ENCODE measurements around the gene CAPG.
"Not testable (repeated sequence)": the region's sequence is repeated elsewhere in the genome, so short reads cannot be mapped to it uniquely, and the experiment has no call there.

The CAPG gene

DNA sequence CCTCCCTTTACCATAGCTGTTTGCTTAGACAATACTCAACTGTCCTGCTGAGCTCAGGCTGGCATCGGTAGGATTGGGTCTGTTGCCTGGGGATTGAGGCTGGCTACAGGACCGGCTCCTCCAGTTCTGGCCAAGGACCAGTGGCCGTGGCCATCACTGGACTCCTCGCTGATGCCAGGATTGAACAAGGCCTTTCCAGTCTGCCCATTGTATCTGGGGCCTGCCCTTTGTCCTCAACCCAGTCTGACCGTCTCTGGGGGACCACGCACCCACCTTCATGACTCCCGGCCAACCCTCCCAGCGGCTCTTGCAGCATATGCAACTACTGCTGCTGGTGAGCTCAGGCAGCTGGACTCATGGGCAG is 37.0 kb upstream of the CAPG start:
- H3K4me3 ChIP-seq (ENCODE audit: low read length in 2 of 2), result no peak overlapping the region
- H3K27ac ChIP-seq (ENCODE audit: low read length), result no peak overlapping the region
- no peaks in the 10 kb centered on the region for H3K9me3 ChIP-seq (ENCODE audit: control insufficient read depth in 2 of 2, low read length in 2 of 2)
- H3K9ac ChIP-seq (ENCODE audit: low read length in 2 of 2), result no peak overlapping the region
- peaks cover 10% of the 10 kb centered on the region for H3K4me1 ChIP-seq (ENCODE audit: control insufficient read depth, insufficient read depth, low read length)
- H3K27me3 ChIP-seq (ENCODE audit: control insufficient read depth in 1 of 2, insufficient read depth in 2 of 2, low read length in 2 of 2), result no peaks in the 10 kb centered on the region
- H3K36me3 ChIP-seq (ENCODE audit: control insufficient read depth in 2 of 2, insufficient read depth in 2 of 2, low read length in 2 of 2), result no peaks in the 10 kb centered on the region

DNA sequence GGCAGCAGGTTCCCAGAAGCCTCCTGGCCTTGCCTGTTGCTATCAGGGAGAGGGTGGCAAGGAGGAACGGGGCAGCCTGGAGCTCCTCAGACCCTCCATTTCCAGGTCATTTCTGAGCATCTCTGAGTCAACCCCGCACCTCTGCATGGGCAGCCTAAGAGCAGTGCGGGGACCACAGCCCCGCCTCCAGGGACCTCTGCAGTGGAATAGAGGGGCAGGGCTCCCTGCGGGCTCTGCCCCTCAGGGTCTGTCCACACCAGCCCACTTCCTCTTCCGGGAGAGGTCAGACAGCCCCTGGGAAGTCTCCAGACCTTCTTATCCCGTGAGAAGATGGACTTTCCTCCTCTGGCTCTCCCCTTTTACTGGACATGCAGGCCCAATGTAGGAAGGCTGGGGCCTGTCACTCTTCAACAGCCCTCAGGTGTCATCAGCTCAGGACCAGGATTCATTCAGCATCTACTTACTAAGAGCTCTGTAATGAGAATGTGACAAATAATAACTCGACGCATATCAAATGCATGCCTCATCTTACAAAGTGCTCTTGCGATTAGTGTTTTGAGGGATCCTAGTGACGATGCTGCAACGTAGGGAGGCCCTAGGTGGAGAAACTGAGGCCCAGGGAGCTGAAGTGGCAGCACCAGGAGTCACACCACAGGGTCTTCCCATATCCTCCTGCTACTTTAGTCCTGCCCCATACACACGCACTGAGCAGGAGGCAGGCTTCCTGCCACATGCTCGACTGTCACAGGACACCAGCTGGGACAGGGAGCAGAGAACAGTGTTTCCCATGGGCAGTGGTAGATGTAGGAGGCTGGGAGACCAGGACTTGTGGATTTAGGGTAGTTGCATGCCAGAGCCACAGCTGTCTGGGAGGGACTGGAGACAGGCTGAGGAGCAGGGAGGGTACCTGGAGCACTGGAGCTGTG is 36.4 kb upstream of the CAPG start:
- Histone ChIP-seq H3K27me3 (ENCODE audit: control insufficient read depth in 1 of 2, insufficient read depth in 2 of 2, low read length in 2 of 2) (no peaks in the 10 kb centered on the region), H3K27ac (ENCODE audit: low read length) (peak overlapping the region; percentile 73), H3K4me1 (ENCODE audit: control insufficient read depth, insufficient read depth, low read length) (peaks cover 10% of the 10 kb centered on the region), H3K9me3 (ENCODE audit: control insufficient read depth in 2 of 2, low read length in 2 of 2) (no peaks in the 10 kb centered on the region), H3K36me3 (ENCODE audit: control insufficient read depth in 2 of 2, insufficient read depth in 2 of 2, low read length in 2 of 2) (no peaks in the 10 kb centered on the region), H3K4me3 (ENCODE audit: low read length in 2 of 2) (no peak overlapping the region), H3K9ac (ENCODE audit: low read length in 2 of 2) (peak overlapping the region; percentile 13 to 58)

DNA sequence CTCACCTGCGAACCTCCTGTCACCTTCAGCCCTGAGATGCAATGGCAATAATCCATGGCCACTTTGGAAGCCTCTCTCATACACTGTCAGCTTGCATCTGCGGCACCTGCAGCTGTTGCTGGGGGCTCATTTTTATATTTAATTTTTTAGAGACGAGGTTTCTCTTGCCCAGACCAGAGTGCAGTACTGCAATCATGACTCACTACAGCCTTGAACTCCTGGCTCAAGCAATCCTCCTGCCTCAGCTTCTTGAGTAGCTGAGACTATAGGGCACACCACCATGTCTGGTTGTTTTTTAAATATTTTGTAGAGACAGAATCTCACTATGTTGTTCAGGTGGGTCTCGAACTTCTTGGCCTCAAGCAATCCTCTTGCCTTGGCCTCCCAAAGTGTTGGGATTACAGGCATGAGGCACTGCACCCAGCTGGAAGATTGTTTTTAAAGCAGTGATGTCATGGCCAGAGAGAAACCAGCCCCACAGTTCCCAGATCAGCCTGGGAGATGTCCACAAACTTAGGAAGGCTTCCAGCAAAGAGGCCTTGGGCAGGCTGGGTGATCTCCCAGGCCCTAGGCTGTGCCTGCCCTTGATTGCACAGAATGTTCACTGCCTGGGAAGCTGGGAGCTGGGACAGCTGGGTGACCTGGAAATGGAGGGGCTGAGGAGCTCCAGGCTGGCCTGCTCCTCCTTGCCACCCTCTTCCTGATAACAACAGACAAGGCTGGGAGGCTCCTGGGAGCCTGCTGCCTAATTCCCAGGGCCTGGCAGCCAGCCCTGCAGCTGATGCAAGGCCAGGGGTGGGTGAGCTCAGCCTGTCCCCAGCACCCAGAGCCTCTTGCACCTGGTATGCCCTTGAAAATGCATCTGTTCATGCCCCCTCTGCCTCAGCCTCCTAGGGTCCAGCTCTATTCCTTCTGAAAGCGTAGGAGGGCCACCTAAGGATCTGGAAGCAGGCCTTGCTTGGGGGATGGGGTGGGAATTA is 35.4 kb upstream of the CAPG start:
- no peaks in the 10 kb centered on the region for H3K9me3 ChIP-seq (ENCODE audit: control insufficient read depth in 2 of 2, low read length in 2 of 2)
- H3K27me3 ChIP-seq (ENCODE audit: control insufficient read depth in 1 of 2, insufficient read depth in 2 of 2, low read length in 2 of 2), result no peaks in the 10 kb centered on the region
- H3K4me1 ChIP-seq (ENCODE audit: control insufficient read depth, insufficient read depth, low read length), result peaks cover 10% of the 10 kb centered on the region
- H3K9ac ChIP-seq (ENCODE audit: low read length in 2 of 2), result peak overlapping the region; percentile 13 to 58
- no peaks in the 10 kb centered on the region for H3K36me3 ChIP-seq (ENCODE audit: control insufficient read depth in 2 of 2, insufficient read depth in 2 of 2, low read length in 2 of 2)
- peak overlapping the region; percentile 73 for H3K27ac ChIP-seq (ENCODE audit: low read length)
- H3K4me3 ChIP-seq (ENCODE audit: low read length in 2 of 2), result no peak overlapping the region

DNA sequence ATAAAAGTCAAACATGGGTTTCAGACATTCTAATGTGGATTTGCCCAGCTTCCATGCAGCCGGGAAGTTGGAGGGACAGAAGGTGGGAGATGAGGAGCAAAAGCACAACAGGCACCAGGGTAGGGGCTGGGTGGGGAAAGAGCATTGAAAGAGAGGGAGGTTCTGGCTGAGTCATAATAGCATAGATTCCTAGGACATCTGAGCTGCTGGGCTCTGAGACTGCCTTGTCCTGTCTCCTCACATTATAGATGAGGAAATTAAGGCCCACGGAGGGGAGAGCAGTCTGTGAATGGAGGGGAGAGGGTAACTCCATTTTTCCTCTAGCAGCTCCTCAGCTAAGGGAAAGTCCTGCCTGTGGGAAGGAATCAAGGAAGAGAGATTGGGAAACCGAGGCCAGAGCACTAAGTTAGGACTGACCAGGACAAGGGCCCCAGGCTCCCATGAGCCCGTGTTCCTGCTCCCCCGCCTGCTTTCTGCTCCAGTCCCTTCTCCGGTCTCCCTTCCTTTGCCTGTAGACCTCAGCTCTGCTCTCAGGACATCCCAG is 34.5 kb upstream of the CAPG start:
- Histone ChIP-seq H3K9ac (ENCODE audit: low read length in 2 of 2) (no peak overlapping the region), H3K36me3 (ENCODE audit: control insufficient read depth in 2 of 2, insufficient read depth in 2 of 2, low read length in 2 of 2) (no peaks in the 10 kb centered on the region), H3K27me3 (ENCODE audit: control insufficient read depth in 1 of 2, insufficient read depth in 2 of 2, low read length in 2 of 2) (no peaks in the 10 kb centered on the region), H3K9me3 (ENCODE audit: control insufficient read depth in 2 of 2, low read length in 2 of 2) (no peaks in the 10 kb centered on the region), H3K4me3 (ENCODE audit: low read length in 2 of 2) (no peak overlapping the region), H3K27ac (ENCODE audit: low read length) (peak overlapping the region; percentile 73), H3K4me1 (ENCODE audit: control insufficient read depth, insufficient read depth, low read length) (peaks cover 10% of the 10 kb centered on the region)

DNA sequence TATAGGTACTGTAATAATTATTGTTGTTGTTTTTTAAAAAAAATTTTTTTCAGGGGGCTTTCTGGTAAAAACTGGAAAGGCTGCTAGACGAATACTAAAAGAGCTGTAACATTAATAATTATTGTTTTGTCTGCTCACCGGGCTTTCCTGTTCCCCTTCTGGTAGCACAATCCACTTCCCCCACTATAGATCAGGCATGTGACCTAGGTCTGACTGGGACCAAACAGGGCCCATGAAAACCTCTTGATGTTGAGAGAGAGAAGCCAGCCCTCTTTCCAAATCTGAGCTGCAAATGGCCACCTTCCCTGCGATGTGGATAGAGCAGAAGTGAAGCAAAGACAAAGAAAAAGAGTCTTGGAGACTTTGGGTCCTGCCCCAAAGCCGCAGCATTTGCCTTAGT is 31.7 kb upstream of the CAPG start:
- no peaks in the 10 kb centered on the region for H3K9me3 ChIP-seq (ENCODE audit: control insufficient read depth in 2 of 2, low read length in 2 of 2)
- peaks cover 26% of the 10 kb centered on the region for H3K4me1 ChIP-seq (ENCODE audit: control insufficient read depth, insufficient read depth, low read length)
- H3K27ac ChIP-seq (ENCODE audit: low read length), result no peak overlapping the region

DNA sequence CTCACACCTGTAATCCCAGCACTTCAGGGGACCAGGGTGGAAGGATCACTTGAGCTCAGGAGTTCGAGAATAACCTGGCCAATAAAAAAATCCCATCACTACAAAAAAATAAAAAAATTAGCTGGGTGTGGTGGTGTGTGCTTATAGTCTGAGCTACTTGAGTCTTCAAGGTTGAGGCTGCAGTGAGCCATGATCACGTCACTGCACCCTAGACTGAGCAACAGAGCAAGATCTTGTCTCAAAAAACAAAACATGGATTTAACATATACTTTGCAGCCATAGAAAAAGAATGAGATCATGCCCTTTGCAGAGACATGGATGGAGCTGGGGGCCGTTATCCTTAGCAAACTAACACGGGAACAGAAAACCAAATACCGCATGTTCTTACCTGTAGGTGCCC is 30.6 kb upstream of the CAPG start:
- H3K4me1 ChIP-seq (ENCODE audit: control insufficient read depth, insufficient read depth, low read length), result peaks cover 26% of the 10 kb centered on the region
- no peaks in the 10 kb centered on the region for H3K9me3 ChIP-seq (ENCODE audit: control insufficient read depth in 2 of 2, low read length in 2 of 2)
- no peak overlapping the region for H3K4me3 ChIP-seq (ENCODE audit: low read length in 2 of 2)
- no peaks in the 10 kb centered on the region for H3K27me3 ChIP-seq (ENCODE audit: control insufficient read depth in 1 of 2, insufficient read depth in 2 of 2, low read length in 2 of 2)
- H3K9ac ChIP-seq (ENCODE audit: low read length in 2 of 2), result no peak overlapping the region
- no peaks in the 10 kb centered on the region for H3K36me3 ChIP-seq (ENCODE audit: control insufficient read depth in 2 of 2, insufficient read depth in 2 of 2, low read length in 2 of 2)
- H3K27ac ChIP-seq (ENCODE audit: low read length), result no peak overlapping the region

More for the DNA sequence above, 31.7 kb upstream of the CAPG start:
- no peaks in the 10 kb centered on the region for H3K36me3 ChIP-seq (ENCODE audit: control insufficient read depth in 2 of 2, insufficient read depth in 2 of 2, low read length in 2 of 2)
- no peak overlapping the region for H3K4me3 ChIP-seq (ENCODE audit: low read length in 2 of 2)
- H3K27me3 ChIP-seq (ENCODE audit: control insufficient read depth in 1 of 2, insufficient read depth in 2 of 2, low read length in 2 of 2), result no peaks in the 10 kb centered on the region
- H3K9ac ChIP-seq (ENCODE audit: low read length in 2 of 2), result no peak overlapping the region

DNA sequence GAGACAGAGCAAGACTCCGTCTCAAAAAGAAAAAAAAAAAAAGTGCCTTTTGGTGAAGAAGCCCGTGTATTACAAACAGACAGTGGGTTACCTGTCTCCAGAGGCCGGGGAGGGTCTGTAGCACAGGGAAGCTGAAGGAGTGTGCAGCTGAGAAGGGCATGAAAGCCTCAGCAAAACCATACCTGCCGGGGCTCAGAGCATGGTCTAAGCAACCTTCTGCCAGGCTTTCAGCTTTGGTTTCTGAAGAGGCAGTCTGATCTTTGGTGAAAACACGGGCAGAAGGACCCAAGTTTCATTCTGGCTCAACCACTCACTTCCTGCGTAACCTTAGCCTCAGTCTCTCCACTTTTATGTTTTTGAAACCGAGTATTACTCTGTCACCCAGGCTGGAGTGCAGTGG is 29.8 kb upstream of the CAPG start:
- Histone ChIP-seq H3K27me3 (ENCODE audit: control insufficient read depth in 1 of 2, insufficient read depth in 2 of 2, low read length in 2 of 2) (no peaks in the 10 kb centered on the region), H3K9ac (ENCODE audit: low read length in 2 of 2) (no peak overlapping the region), H3K4me1 (ENCODE audit: control insufficient read depth, insufficient read depth, low read length) (peaks cover 22% of the 10 kb centered on the region), H3K36me3 (ENCODE audit: control insufficient read depth in 2 of 2, insufficient read depth in 2 of 2, low read length in 2 of 2) (no peaks in the 10 kb centered on the region), H3K9me3 (ENCODE audit: control insufficient read depth in 2 of 2, low read length in 2 of 2) (no peaks in the 10 kb centered on the region), H3K4me3 (ENCODE audit: low read length in 2 of 2) (no peak overlapping the region), H3K27ac (ENCODE audit: low read length) (no peak overlapping the region)

DNA sequence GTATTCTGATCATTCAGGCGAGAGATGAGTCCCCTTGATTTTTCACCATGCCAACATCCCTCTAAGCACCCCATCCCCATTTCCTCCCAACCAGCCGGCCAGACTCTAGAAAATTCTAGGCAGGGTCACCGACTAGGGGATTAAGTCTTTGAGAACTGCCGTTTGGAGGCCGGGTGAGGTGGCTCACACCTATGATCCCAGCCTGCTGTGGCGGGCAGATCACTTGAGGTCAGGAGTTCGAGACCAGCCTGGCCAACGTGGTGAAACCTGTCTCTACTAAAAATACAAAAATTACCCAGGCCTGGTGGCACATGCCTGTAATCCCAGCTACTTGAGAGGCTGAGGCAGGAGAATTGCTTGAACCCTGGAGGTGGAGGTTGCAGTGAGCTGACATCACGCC is 29.4 kb upstream of the CAPG start:
- not testable (repeated sequence) for H3K27me3 ChIP-seq (ENCODE audit: control insufficient read depth in 1 of 2, insufficient read depth in 2 of 2, low read length in 2 of 2); H3K9me3 ChIP-seq (ENCODE audit: control insufficient read depth in 2 of 2, low read length in 2 of 2); H3K27ac ChIP-seq (ENCODE audit: low read length); H3K4me3 ChIP-seq (ENCODE audit: low read length in 2 of 2); H3K36me3 ChIP-seq (ENCODE audit: control insufficient read depth in 2 of 2, insufficient read depth in 2 of 2, low read length in 2 of 2); H3K9ac ChIP-seq (ENCODE audit: low read length in 2 of 2)
- H3K4me1 ChIP-seq (ENCODE audit: control insufficient read depth, insufficient read depth, low read length), result peaks cover 22% of the 10 kb centered on the region

DNA sequence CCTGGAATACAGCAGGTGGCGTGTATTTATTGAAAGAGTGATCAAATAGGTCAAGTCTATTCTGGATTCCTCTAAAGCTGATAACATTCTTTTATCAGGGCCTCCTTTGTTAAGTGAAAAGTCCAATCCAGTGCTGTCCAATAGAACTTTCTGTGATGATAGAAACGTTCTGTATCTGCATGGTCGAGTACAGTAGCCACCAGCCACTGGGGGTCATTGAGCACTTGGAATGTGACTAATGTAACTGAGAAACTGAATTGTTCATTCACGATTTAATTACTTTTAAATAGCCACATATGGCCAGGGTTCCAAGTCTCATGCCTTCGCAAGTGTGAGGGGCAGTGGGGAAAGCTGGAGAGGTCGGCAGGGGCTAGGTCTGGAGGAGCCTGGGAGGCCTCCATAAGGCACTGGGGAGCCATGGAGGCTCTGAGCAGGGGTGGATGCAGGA is 28.9 kb upstream of the CAPG start:
- no peak overlapping the region for H3K4me3 ChIP-seq (ENCODE audit: low read length in 2 of 2)
- H3K27me3 ChIP-seq (ENCODE audit: control insufficient read depth in 1 of 2, insufficient read depth in 2 of 2, low read length in 2 of 2), result no peaks in the 10 kb centered on the region
- peak overlapping the region; percentile 96 for H3K27ac ChIP-seq (ENCODE audit: low read length)
- H3K4me1 ChIP-seq (ENCODE audit: control insufficient read depth, insufficient read depth, low read length), result peaks cover 26% of the 10 kb centered on the region
- H3K36me3 ChIP-seq (ENCODE audit: control insufficient read depth in 2 of 2, insufficient read depth in 2 of 2, low read length in 2 of 2), result no peaks in the 10 kb centered on the region
- peak overlapping the region in 1 of 2 donors; percentile 75 for H3K9ac ChIP-seq (ENCODE audit: low read length in 2 of 2)
- H3K9me3 ChIP-seq (ENCODE audit: control insufficient read depth in 2 of 2, low read length in 2 of 2), result no peaks in the 10 kb centered on the region

DNA sequence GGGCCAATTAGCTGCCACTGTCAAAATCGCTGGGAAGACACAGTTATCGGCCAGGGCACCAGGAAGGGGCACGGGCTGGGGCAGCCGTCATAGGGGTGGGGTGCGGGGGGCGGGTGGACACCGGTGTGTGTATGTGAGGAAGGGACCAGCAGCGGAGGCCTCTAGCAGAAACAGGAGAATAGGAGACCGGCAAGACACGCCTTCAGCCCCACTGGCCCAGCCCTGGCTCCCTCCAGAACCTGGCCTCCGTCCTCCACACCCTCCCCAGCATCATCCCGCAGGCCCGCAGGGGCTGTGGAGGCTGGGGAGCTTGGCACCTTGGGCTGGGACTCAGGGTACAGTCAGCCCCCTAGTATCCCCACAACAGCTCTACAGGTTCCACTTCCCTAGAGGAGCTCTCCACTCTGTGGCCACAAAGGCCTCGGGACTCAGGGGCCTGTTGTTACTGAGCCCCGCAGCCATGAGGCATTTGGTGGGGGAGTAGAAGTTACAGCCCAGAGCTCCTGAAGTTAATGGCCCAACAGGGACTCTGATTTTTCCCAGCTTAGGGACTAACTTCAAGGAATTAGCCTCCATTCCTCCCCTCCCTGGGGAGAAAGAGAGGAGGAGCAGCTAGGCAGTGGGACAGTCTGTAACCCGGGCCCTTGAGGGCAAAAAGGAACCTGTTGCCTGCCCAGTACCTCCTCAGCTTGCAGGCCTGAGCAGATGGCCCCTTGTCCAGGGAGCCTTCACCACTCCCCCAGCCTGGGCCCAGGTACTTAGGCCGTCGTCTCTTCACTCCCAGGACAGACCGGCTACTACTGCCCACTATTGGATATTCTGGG is 28.2 kb upstream of the CAPG start:
- H3K27me3 ChIP-seq (ENCODE audit: control insufficient read depth in 1 of 2, insufficient read depth in 2 of 2, low read length in 2 of 2), result no peaks in the 10 kb centered on the region
- H3K27ac ChIP-seq (ENCODE audit: low read length), result peak overlapping the region; percentile 96
- no peaks in the 10 kb centered on the region for H3K36me3 ChIP-seq (ENCODE audit: control insufficient read depth in 2 of 2, insufficient read depth in 2 of 2, low read length in 2 of 2)
- H3K9me3 ChIP-seq (ENCODE audit: control insufficient read depth in 2 of 2, low read length in 2 of 2), result no peaks in the 10 kb centered on the region
- peak overlapping the region; percentile 21 to 74 for H3K4me3 ChIP-seq (ENCODE audit: low read length in 2 of 2)
- H3K9ac ChIP-seq (ENCODE audit: low read length in 2 of 2), result peak overlapping the region; percentile 75 to 80
- peaks cover 32% of the 10 kb centered on the region for H3K4me1 ChIP-seq (ENCODE audit: control insufficient read depth, insufficient read depth, low read length)
